H1 (cell line): ENCODE results near the gene DGUOK. TPM values are rescaled to one million over a fixed set of nuclear protein-coding genes. Genes with fewer than 3 reads are reported as not detected.

Experiments
- CTCF ChIA-PET: fragments of 300-600 bp; sonication (Branson Sonifier 250); formaldehyde crosslinking; loops from one replicate; lab custom pipeline; 2021; ENCODE audit not compliant: partially characterized antibody; lab: Charles Lee
- POLR2A ChIA-PET: fragments of 300-600 bp; sonication (Branson Sonifier 250); formaldehyde crosslinking; loops from one replicate; lab custom pipeline; 2021; ENCODE audit warnings: inconsistent platforms; ENCODE audit not compliant: partially characterized antibody; lab: Charles Lee
- DNase-seq, 2 experiments: peaks; one replicate each; pipeline versions ENCODE4 v3.0.0 to v3.0.0-alpha.2; 2010 to 2022; ENCODE audit warnings: low spot score in 2 of 2, low read depth in 1 of 2, mixed read lengths in 1 of 2
- FAIRE-seq: peaks from 2 replicates; lab custom pipeline; 2011; peaks lifted over from hg19 to GRCh38; lab: Jason Lieb, UNC
- H2AFZ ChIP-seq: 2 replicates; pipeline ENCODE4 v1.8.1; 2012; ENCODE audit warnings: low read length, inconsistent platforms
- H2AK5ac ChIP-seq: 2 replicates; pipeline ENCODE4 v1.6.1; 2013; ENCODE audit warnings: low read depth, low read length
- H2BK120ac ChIP-seq: replicated peaks from 2 replicates; pipeline ENCODE3; 2013; ENCODE audit warnings: low read depth, low read length, inconsistent platforms
- H2BK12ac ChIP-seq: 2 replicates; pipeline ENCODE4 v1.6.1; 2013; ENCODE audit warnings: low read depth, low read length
- H2BK15ac ChIP-seq: 2 replicates; pipeline ENCODE4 v1.6.1; 2013; ENCODE audit warnings: low read length
- H2BK20ac ChIP-seq: 2 replicates; pipeline ENCODE4 v1.6.1; 2013; ENCODE audit warnings: low read length
- H2BK5ac ChIP-seq: 2 replicates; pipeline ENCODE4 v1.6.1; 2013; ENCODE audit warnings: low read depth, low read length
- H3K14ac ChIP-seq: 2 replicates; pipeline ENCODE4 v1.6.1; 2013; ENCODE audit warnings: inconsistent platforms; ENCODE audit not compliant: insufficient read length
- H3K18ac ChIP-seq: 2 replicates; pipeline ENCODE4 v1.6.1; 2013; ENCODE audit warnings: low read length; ENCODE audit errors: extremely low read depth
- H3K23ac ChIP-seq: 2 replicates; pipeline ENCODE4 v1.6.1; 2013; ENCODE audit warnings: inconsistent platforms; ENCODE audit not compliant: insufficient read length
- H3K23me2 ChIP-seq: 2 replicates; pipeline ENCODE4 v1.6.1; 2013; ENCODE audit warnings: low read depth, low read length
- H3K27ac ChIP-seq: 2 replicates; pipeline ENCODE4 v1.6.1; 2011; ENCODE audit warnings: low read depth, low read length, inconsistent platforms
- H3K27me3 ChIP-seq, 4 experiments: replicated peaks in 1 of 4; 1 replicate in 1 of 4; 2 replicates in 3 of 4; pipeline versions ENCODE4 v1.6.1 to v1.8.1; 2011 to 2013; ENCODE audit warnings: low read length in 3 of 4, mild to moderate bottlenecking in 3 of 4, inconsistent platforms in 2 of 4, mixed read lengths in 2 of 4, moderate library complexity in 1 of 4; ENCODE audit not compliant: control insufficient read depth in 3 of 4, insufficient read depth in 3 of 4; ENCODE audit errors: extremely low read depth in 1 of 4
- H3K36me3 ChIP-seq, 4 experiments: 2 replicates each; pipeline versions ENCODE4 v1.6.1 to v1.8.1; 2011 to 2013; ENCODE audit warnings: mild to moderate bottlenecking in 4 of 4, low read length in 3 of 4, moderate library complexity in 2 of 4, control low read depth in 1 of 4, inconsistent platforms in 1 of 4; ENCODE audit not compliant: insufficient read depth in 4 of 4, control insufficient read depth in 2 of 4
- H3K4ac ChIP-seq: replicated peaks from 2 replicates; pipeline ENCODE3; 2013; ENCODE audit warnings: low read length, low read depth, mixed read lengths, inconsistent platforms; ENCODE audit not compliant: insufficient read length
- H3K4me1 ChIP-seq, 4 experiments: replicated peaks in 1 of 4; 1 replicate in 1 of 4; 2 replicates in 3 of 4; pipeline versions ENCODE4 v1.6.1 to v1.8.1; 2011 to 2013; ENCODE audit warnings: low read length in 3 of 4, inconsistent platforms in 2 of 4, mixed read lengths in 1 of 4; ENCODE audit not compliant: insufficient read depth in 4 of 4, control insufficient read depth in 3 of 4
- H3K4me2 ChIP-seq, 2 experiments: 2 replicates each; pipeline versions ENCODE4 v1.6.1 to v1.8.1; 2011 to 2013; ENCODE audit warnings: low read depth in 2 of 2, low read length in 2 of 2, control low read depth in 1 of 2, inconsistent platforms in 1 of 2, mild to moderate bottlenecking in 1 of 2; ENCODE audit not compliant: insufficient read depth in 1 of 2
- H3K4me3 ChIP-seq, 4 experiments: fragments of 200-600, 300-600 bp in 1 of 4; sonication (generic), shearing (Covaris generic), sonication (Bioruptor Twin) in 1 of 4; 2 replicates each; pipeline versions ENCODE4 v1.5.1 to v1.8.1; 2011 to 2016; ENCODE audit warnings: low read length in 4 of 4, low read depth in 3 of 4, control low read depth in 2 of 4, inconsistent platforms in 2 of 4, mild to moderate bottlenecking in 2 of 4, mixed read lengths in 1 of 4, moderate library complexity in 1 of 4; ENCODE audit not compliant: insufficient read depth in 2 of 4; ENCODE audit errors: extremely low read depth in 1 of 4
- H3K56ac ChIP-seq: replicated peaks from 2 replicates; pipeline ENCODE3; 2013; ENCODE audit warnings: low read depth, mild to moderate bottlenecking, mixed read lengths, low read length, inconsistent platforms; ENCODE audit not compliant: insufficient read length
- H3K79me1 ChIP-seq: 2 replicates; pipeline ENCODE4 v1.6.1; 2013; ENCODE audit warnings: low read depth, low read length, control low read depth
- H3K79me2 ChIP-seq, 2 experiments: 2 replicates each; pipeline versions ENCODE4 v1.6.1 to v1.8.1; 2012 to 2013; ENCODE audit warnings: low read length in 2 of 2, mild to moderate bottlenecking in 2 of 2, inconsistent platforms in 1 of 2; ENCODE audit not compliant: insufficient read depth in 2 of 2, control insufficient read depth in 1 of 2
- H3K9ac ChIP-seq, 4 experiments: replicated peaks in 1 of 4; 1 replicate in 1 of 4; 2 replicates in 3 of 4; pipeline versions ENCODE4 v1.6.1 to v1.8.1; 2011 to 2013; ENCODE audit warnings: low read depth in 3 of 4, low read length in 3 of 4, control low read depth in 2 of 4, mild to moderate bottlenecking in 2 of 4, moderate library complexity in 2 of 4, inconsistent platforms in 1 of 4; ENCODE audit errors: extremely low read depth in 1 of 4
- H3K9me3 ChIP-seq, 2 experiments: 2 replicates each; pipeline versions ENCODE4 v1.6.1 to v1.8.1; 2012 to 2013; ENCODE audit warnings: mild to moderate bottlenecking in 2 of 2, moderate library complexity in 2 of 2, control low read depth in 1 of 2, inconsistent platforms in 1 of 2, low read depth in 1 of 2, low read length in 1 of 2, mixed read lengths in 1 of 2; ENCODE audit not compliant: insufficient read depth in 2 of 2
- H4K20me1 ChIP-seq, 2 experiments: replicated peaks in 1 of 2; 2 replicates each; pipeline versions ENCODE3 to v1.8.1; 2011 to 2013; ENCODE audit warnings: inconsistent platforms in 2 of 2, low read length in 2 of 2, mild to moderate bottlenecking in 1 of 2; ENCODE audit not compliant: insufficient read depth in 2 of 2, control insufficient read depth in 1 of 2
- H4K5ac ChIP-seq: 2 replicates; pipeline ENCODE4 v1.6.1; 2013; ENCODE audit warnings: low read length, low read depth, mixed read lengths, inconsistent platforms; ENCODE audit not compliant: insufficient read length
- H4K8ac ChIP-seq: 2 replicates; pipeline ENCODE4 v1.8.0; 2013; ENCODE audit warnings: mild to moderate bottlenecking, moderate library complexity, low read length, inconsistent platforms; ENCODE audit not compliant: insufficient read depth; ENCODE audit errors: extremely low read depth
- H4K91ac ChIP-seq: replicated peaks from 2 replicates; pipeline ENCODE3; 2013; ENCODE audit warnings: low read length, mixed read lengths, inconsistent platforms; ENCODE audit not compliant: insufficient read length
- CBX5 ChIP-seq: fragments of 300-800, 300-1000 bp; sonication (generic); IDR thresholded peaks from 2 replicates; pipeline ENCODE4 v1.7.1; 2016; ENCODE audit warnings: antibody characterized with exemption, low read length, low read depth
- CHD1 ChIP-seq: IDR thresholded peaks from 2 replicates; pipeline ENCODE4 v1.6.1; 2012; ENCODE audit warnings: low read depth, low read length, improper control_type of control experiment
- EGR1 ChIP-seq: IDR thresholded peaks from 2 replicates; pipeline ENCODE4 v1.6.1; 2011; ENCODE audit warnings: low read depth, low read length, borderline replicate concordance
- KDM4A ChIP-seq: IDR thresholded peaks from one replicate; pipeline ENCODE4 v1.7.1; 2012; ENCODE audit warnings: low read depth, mild to moderate bottlenecking, moderate library complexity, low read length, inconsistent platforms; ENCODE audit not compliant: severe bottlenecking
- POLR2A ChIP-seq, 2 experiments: IDR thresholded peaks; 1 replicate in 1 of 2; 2 replicates in 1 of 2; pipeline ENCODE4 v1.6.1; 2011; ENCODE audit warnings: low read depth in 2 of 2, low read length in 2 of 2, mild to moderate bottlenecking in 2 of 2; ENCODE audit errors: control extremely low read depth in 1 of 2
- RAD21 ChIP-seq, 2 experiments: IDR thresholded peaks in 1 of 2; conservative IDR thresholded peaks in 1 of 2; 2 replicates each; pipeline ENCODE4 v1.6.1; 2011; ENCODE audit warnings: low read depth in 2 of 2, low read length in 2 of 2, improper control_type of control experiment in 1 of 2, inconsistent platforms in 1 of 2, mild to moderate bottlenecking in 1 of 2, moderate library complexity in 1 of 2
- SIN3A ChIP-seq, 2 experiments: IDR thresholded peaks in 1 of 2; conservative IDR thresholded peaks in 1 of 2; 2 replicates each; pipeline ENCODE4 v1.6.1; 2011 to 2012; ENCODE audit warnings: low read length in 2 of 2, improper control_type of control experiment in 1 of 2, low read depth in 1 of 2, mild to moderate bottlenecking in 1 of 2
- SP4 ChIP-seq: IDR thresholded peaks from 2 replicates; pipeline ENCODE4 v1.6.1; 2012; ENCODE audit warnings: low read length, inconsistent platforms
- TBP ChIP-seq: IDR thresholded peaks from 2 replicates; pipeline ENCODE4 v1.6.1; 2011; ENCODE audit warnings: low read depth, low read length, improper control_type of control experiment
- ZNF274 ChIP-seq: IDR thresholded peaks from 2 replicates; pipeline ENCODE4 v1.7.0; 2012; ENCODE audit warnings: low read length, borderline replicate concordance; ENCODE audit errors: extremely low read depth
- WGBS, 2 experiments: shearing (Covaris generic) in 1 of 2; methylation state at CpG; one replicate each; pipeline versions ENCODE4 v1.1.6 to v1.1.7; 2013 to 2015; ENCODE audit warnings: low lambda C conversion rate in 2 of 2, mixed read lengths in 2 of 2, inconsistent platforms in 1 of 2, low coverage in 1 of 2, missing lambda C conversion rate in 1 of 2; ENCODE audit not compliant: insufficient replicate concordance in 2 of 2, insufficient coverage in 1 of 2, insufficient read length in 1 of 2; ENCODE audit errors: extremely low coverage in 1 of 2, missing lambda C conversion rate in 1 of 2; 5-methylcytosine and 5-hydroxymethylcytosine counted together
- polyA plus RNA-seq, 7 experiments: library from polyadenylated mRNA; depleted of rRNA in 3 of 7; stranded (reverse) in 5 of 7; unstranded in 2 of 7; fragments of >200 nt in 5 of 7; fragments of 200-250 nt in 2 of 7; gene quantifications; 1 replicate in 5 of 7; 2 replicates in 1 of 7; 4 replicates in 1 of 7; pipeline versions ENCODE4 v1.2.1 to v1.2.3, GENCODE V29; 2011 to 2013; ENCODE audit warnings: missing spikeins in 2 of 7, mixed read lengths in 2 of 7
- total RNA-seq: library from RNA; stranded (reverse); fragmentation: NEBNext Ultra II Directional; extraction: Animal tissue kit (Norgen Biotek cat#: 25700); gene quantifications from 2 replicates; pipeline ENCODE4 v1.2.1, GENCODE V29; 2021
- TF ChIP-seq, protein P1 (sequence below): IDR thresholded peaks from 2 replicates; pipeline ENCODE4 v1.6.1; 2012; ENCODE audit warnings: inconsistent platforms

DGUOK gene
- total and polyA plus RNA-seq, 2 of the 8 experiments (the other 6 are each of a cell fraction or from before 2014, with no cell fraction given) = 110 to 168 TPM

DNA sequence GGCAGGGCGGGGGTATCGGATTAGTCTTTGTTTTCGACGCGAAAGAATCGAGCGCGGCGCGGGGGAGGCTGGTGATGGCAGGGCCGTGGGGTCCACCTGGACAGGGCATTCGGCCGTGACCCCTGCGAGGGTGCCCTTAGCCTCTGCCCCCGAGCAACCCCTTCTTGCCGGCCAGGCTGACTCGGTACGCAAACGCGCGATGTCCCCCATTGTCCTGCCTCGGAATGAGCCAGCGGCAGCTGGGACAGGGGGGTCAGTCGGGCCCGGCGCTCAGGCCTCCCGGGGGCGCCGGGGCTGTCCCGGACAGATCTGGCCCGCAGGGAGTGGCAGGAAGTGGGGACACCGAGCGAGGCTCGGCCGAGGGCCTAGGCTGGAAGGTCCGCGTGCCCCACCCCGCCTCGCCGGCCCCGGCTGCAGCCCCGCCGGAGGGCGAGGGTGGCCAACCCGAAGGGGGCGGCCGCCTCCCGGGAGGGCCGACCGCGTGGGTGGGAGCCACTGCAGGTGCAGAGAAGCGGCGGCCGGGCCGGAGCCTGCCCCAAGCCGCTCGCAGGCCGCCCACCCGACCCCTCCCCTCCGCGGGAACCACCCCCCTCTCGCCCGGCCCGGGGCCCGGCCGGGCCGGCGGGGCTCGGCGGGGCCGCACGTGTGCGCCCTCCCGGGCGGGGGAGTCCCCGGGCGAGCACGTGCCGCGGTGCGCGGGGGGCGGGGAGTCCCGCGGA, 57.7 kb downstream of the DGUOK start, which contains the start of gene TET3:
Gene TET3 (plus strand): TSS at position 708 of the 719 bp plus-strand sequence. CDS start 1,494 bp downstream, outside the sequence.
- WGBS, 2 experiments = 1% methylated on average over 23 of the region's 85 CpGs; no CpG with 5 or more reads in 1 of the 2 experiments
- peaks cover 17 to 20% of the 10 kb centered on the region in 2 experiments for H4K20me1 ChIP-seq
- POLR2A ChIA-PET = interaction anchor here (0.6 to 7.5 kb wide), 8 partner anchors 12 to 164 kb away, joined by 3 to 94 read pairs (median 3); partner anchors contain the start of gene BOLA3
- 0 out of 4 replicates have a peak, but pooled peaks of 1 of the 2 experiments have one; percentile 22 for TF ChIP-seq SIN3A (conservative IDR thresholded peaks at IDR 0.05 in 1 of 2, IDR thresholded peaks at IDR 0.05 in 1 of 2; ENCODE audit: low read depth in 1 of 2, low read length in 2 of 2)
- TF ChIP-seq RAD21 (IDR thresholded peaks at IDR 0.05 in 1 of 2, conservative IDR thresholded peaks at IDR 0.05 in 1 of 2; ENCODE audit: low read depth in 2 of 2, low read length in 2 of 2) = no peak
- 0 out of 2 replicates have a peak, but pooled peaks have one; percentile 18 for TF ChIP-seq TBP
- no peak for TF ChIP-seq CHD1
- no peak for TF ChIP-seq ZNF274
- TF ChIP-seq CBX5 = no peak
- no peak for TF ChIP-seq SP4
- 0 out of 3 replicates have a peak, but pooled peaks of 1 of the 2 experiments have one; percentile 49 for TF ChIP-seq POLR2A (IDR thresholded peaks at IDR 0.05; ENCODE audit: control extremely low read depth in 1 of 2, low read depth in 2 of 2, low read length in 2 of 2)
- peak; percentile 10; the same call in 1 of the 2 replicates for TF ChIP-seq EGR1
- TF ChIP-seq, protein P1, sequence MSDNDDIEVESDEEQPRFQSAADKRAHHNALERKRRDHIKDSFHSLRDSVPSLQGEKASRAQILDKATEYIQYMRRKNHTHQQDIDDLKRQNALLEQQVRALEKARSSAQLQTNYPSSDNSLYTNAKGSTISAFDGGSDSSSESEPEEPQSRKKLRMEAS = peak; percentile 87
- TF ChIP-seq KDM4A = peak; percentile 71

More for the DNA sequence above, 57.7 kb downstream of the DGUOK start, which contains the start of gene TET3:
- no peak within 1 kb of the TSS for H3K14ac ChIP-seq
- H3K36me3 ChIP-seq = no peaks in the 10 kb centered on the region; a peak in 2 of 8 replicates
- peak within 1 kb of the TSS; percentile 71 to 94 (median 78) for H3K9ac ChIP-seq
- FAIRE-seq (no peak), DNase-seq (peak in 1 of 2 experiments; percentile 70)
- peak within 1 kb of the TSS; percentile 48 to 79 (median 73) for H3K4me3 ChIP-seq
- peak within 1 kb of the TSS; percentile 39 for H3K4ac ChIP-seq
- H2AK5ac ChIP-seq = no peak within 1 kb of the TSS
- H2BK12ac ChIP-seq = peak within 1 kb of the TSS; percentile 60; the same call in 1 of the 2 replicates
- no peaks in the 10 kb centered on the region for H3K9me3 ChIP-seq
- H4K91ac ChIP-seq = peak within 1 kb of the TSS; percentile 72
- peak within 1 kb of the TSS; percentile 62 for H4K5ac ChIP-seq
- H3K27me3 ChIP-seq = peaks cover 14 to 44% (median 32%) of the 10 kb centered on the region in 4 experiments
- peak within 1 kb of the TSS; percentile 31; the same call in 1 of the 2 replicates for H3K27ac ChIP-seq
- no peak within 1 kb of the TSS for H3K23ac ChIP-seq
- CTCF ChIA-PET = no interaction called here
- H3K79me1 ChIP-seq = peaks cover 16% of the 10 kb centered on the region
- peak within 1 kb of the TSS; percentile 65 for H3K56ac ChIP-seq
- no peak within 1 kb of the TSS for H2AFZ ChIP-seq
- peak within 1 kb of the TSS; percentile 84 for H3K18ac ChIP-seq
- H3K79me2 ChIP-seq = peaks cover 12 to 39% of the 10 kb centered on the region in 2 experiments; a peak in 3 of 4 replicates
- peak within 1 kb of the TSS; percentile 60; the same call in 1 of the 2 replicates for H2BK5ac ChIP-seq
- H3K4me1 ChIP-seq = peaks cover 17 to 37% (median 21%) of the 10 kb centered on the region in 4 experiments
- no peak within 1 kb of the TSS for H2BK120ac ChIP-seq
- H3K4me2 ChIP-seq = peak within 1 kb of the TSS; percentile 82 to 99
- H2BK15ac ChIP-seq = peak within 1 kb of the TSS; percentile 97; the same call in 1 of the 2 replicates
- peaks cover 18% of the 10 kb centered on the region for H3K23me2 ChIP-seq
- peak within 1 kb of the TSS; percentile 95 for H4K8ac ChIP-seq
- no peak within 1 kb of the TSS for H2BK20ac ChIP-seq
